WTC11 (cell line): ENCODE measurements around the gene FRMD4A. TPM values are rescaled to one million over a fixed set of nuclear protein-coding genes. Genes with fewer than 3 reads are reported as not detected.

ENCODE experiments used
- ATAC-seq: fragments of 200-7000 bp; cut with Tn5 transposase; 2 replicates; pipeline ENCODE4 v1.10.0; 2021; ENCODE audit warnings: mild to moderate bottlenecking, moderate library complexity
- CTCF ChIA-PET: fragments of 300-600 bp; sonication (Branson Sonifier 250); formaldehyde crosslinking; loops from one replicate; lab custom pipeline; 2021; ENCODE audit warnings: antibody characterized with exemption; lab: Charles Lee
- POLR2A ChIA-PET: fragments of 350-600 bp; sonication (Branson Sonifier 250); formaldehyde crosslinking; loops from one replicate; lab custom pipeline; 2021; ENCODE audit warnings: antibody characterized with exemption; lab: Charles Lee
- DNase-seq: peaks from one replicate; pipeline ENCODE4 v3.0.0; 2021; ENCODE audit warnings: low spot score
- H3K27ac Mint-ChIP-seq: 2 replicates; pipeline ENCODE4 v1.8.0; 2021; ENCODE audit warnings: mixed read lengths
- H3K27me3 Mint-ChIP-seq: 2 replicates; pipeline ENCODE4 v1.8.0; 2021; ENCODE audit warnings: low read depth, mild to moderate bottlenecking, moderate library complexity, mixed read lengths
- H3K36me3 Mint-ChIP-seq: 2 replicates; pipeline ENCODE4 v1.8.0; 2021; ENCODE audit warnings: mixed read lengths
- H3K4me1 Mint-ChIP-seq: 2 replicates; pipeline ENCODE4 v1.8.0; 2022; ENCODE audit warnings: mixed read lengths
- H3K4me3 Mint-ChIP-seq: 2 replicates; pipeline ENCODE4 v1.8.0; 2021; ENCODE audit warnings: mild to moderate bottlenecking, moderate library complexity, mixed read lengths
- H3K9me3 Mint-ChIP-seq: 2 replicates; pipeline ENCODE4 v1.8.0; 2021; ENCODE audit warnings: mixed read lengths
- CREB1 ChIP-seq: sonication (generic); formaldehyde crosslinking; IDR thresholded peaks from 2 replicates; pipeline ENCODE4 v1.8.0; 2023; ENCODE audit warnings: mild to moderate bottlenecking, missing genetic modification reagents
- ETV6 ChIP-seq: sonication (generic); formaldehyde crosslinking; IDR thresholded peaks from 2 replicates; pipeline ENCODE4 v1.8.1; 2022; ENCODE audit warnings: mild to moderate bottlenecking, missing genetic modification reagents
- GABPB1 ChIP-seq: sonication (generic); formaldehyde crosslinking; IDR thresholded peaks from 2 replicates; pipeline ENCODE4 v1.8.1; 2023; ENCODE audit warnings: mild to moderate bottlenecking, missing genetic modification reagents
- JAZF1 ChIP-seq: fragments of 250-450 bp; sonication (Bioruptor Pico); IDR thresholded peaks from 2 replicates; pipeline ENCODE4 v1.9.0; 2021; ENCODE audit warnings: moderate library complexity, mild to moderate bottlenecking, inconsistent platforms
- NR3C1 ChIP-seq: sonication (generic); formaldehyde crosslinking; conservative IDR thresholded peaks from 2 replicates; pipeline ENCODE4 v1.8.1; 2023; ENCODE audit warnings: low read depth, mild to moderate bottlenecking, missing genetic modification reagents
- PRRX2 ChIP-seq: fragments of 250-450 bp; sonication (Bioruptor Pico); IDR thresholded peaks from 2 replicates; pipeline ENCODE4 v1.8.0; 2021; ENCODE audit warnings: mild to moderate bottlenecking
- RORB ChIP-seq: fragments of 250-450 bp; sonication (Bioruptor Pico); IDR thresholded peaks from 2 replicates; pipeline ENCODE4 v1.9.0; 2021; ENCODE audit warnings: mild to moderate bottlenecking
- SMAD3 ChIP-seq: sonication (generic); formaldehyde crosslinking; IDR thresholded peaks from 2 replicates; pipeline ENCODE4 v1.8.0; 2022; ENCODE audit warnings: missing genetic modification reagents, mild to moderate bottlenecking, borderline replicate concordance
- TCF7 ChIP-seq: sonication (generic); formaldehyde crosslinking; IDR thresholded peaks from 2 replicates; pipeline ENCODE4 v1.8.0; 2022; ENCODE audit warnings: mild to moderate bottlenecking, low read depth, missing genetic modification reagents, moderate library complexity
- ZBTB21 ChIP-seq: sonication (generic); formaldehyde crosslinking; IDR thresholded peaks from 2 replicates; pipeline ENCODE4 v1.8.1; 2023; ENCODE audit warnings: mild to moderate bottlenecking, missing genetic modification reagents, borderline replicate concordance
- total RNA-seq: library from RNA; stranded (reverse); gene quantifications from 3 replicates; pipeline ENCODE4 v1.2.3, GENCODE V29; 2021
- TF ChIP-seq, protein P1 (sequence below): fragments of 250-450 bp; sonication (Bioruptor Pico); IDR thresholded peaks from 2 replicates; pipeline ENCODE4 v1.9.0; 2021; ENCODE audit warnings: mild to moderate bottlenecking, borderline replicate concordance
- TF ChIP-seq, protein P2 (sequence below): sonication (generic); formaldehyde crosslinking; IDR thresholded peaks from 2 replicates; pipeline ENCODE4 v1.8.0; 2022; ENCODE audit warnings: missing genetic modification reagents
- TF ChIP-seq, protein P3 (sequence below): sonication (generic); formaldehyde crosslinking; IDR thresholded peaks from 2 replicates; pipeline ENCODE4 v1.8.1; 2023; ENCODE audit warnings: mild to moderate bottlenecking, moderate library complexity, missing genetic modification reagents
- TF ChIP-seq, protein P4 (sequence below): sonication (generic); formaldehyde crosslinking; IDR thresholded peaks from 2 replicates; pipeline ENCODE4 v1.8.0; 2022; ENCODE audit warnings: mild to moderate bottlenecking, missing genetic modification reagents
- TF ChIP-seq, protein P5 (sequence below): sonication (generic); formaldehyde crosslinking; IDR thresholded peaks from 2 replicates; pipeline ENCODE4 v1.8.1; 2022; ENCODE audit warnings: mild to moderate bottlenecking, missing genetic modification reagents, moderate library complexity, borderline replicate concordance
- TF ChIP-seq, protein P6 (sequence below): sonication (generic); formaldehyde crosslinking; conservative IDR thresholded peaks from 2 replicates; pipeline ENCODE4 v1.8.1; 2022; ENCODE audit warnings: mild to moderate bottlenecking, missing genetic modification reagents

The FRMD4A gene
- total RNA-seq, 1 experiment from 2014 or later, result 35.5 TPM

DNA sequence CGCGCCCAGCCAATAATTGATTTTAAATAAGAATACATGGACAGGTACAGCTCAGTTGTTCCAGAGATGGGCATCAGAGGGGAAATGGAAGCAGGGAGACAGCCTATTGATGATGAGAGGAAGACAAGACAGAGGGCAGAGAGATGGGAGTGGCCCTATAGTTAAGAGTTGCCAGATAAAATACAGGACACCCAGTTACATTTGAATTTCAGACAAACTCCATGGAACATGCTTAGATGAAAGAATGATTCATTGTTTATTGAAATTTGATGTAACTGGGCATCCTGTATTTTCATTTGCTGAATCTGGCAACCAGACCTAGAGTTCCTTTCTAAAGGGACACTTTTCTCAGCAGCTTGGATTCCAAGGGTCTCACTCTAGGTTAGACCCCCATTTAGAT is 341.1 kb downstream of the FRMD4A start (continued):
- TF ChIP-seq, protein P1, sequence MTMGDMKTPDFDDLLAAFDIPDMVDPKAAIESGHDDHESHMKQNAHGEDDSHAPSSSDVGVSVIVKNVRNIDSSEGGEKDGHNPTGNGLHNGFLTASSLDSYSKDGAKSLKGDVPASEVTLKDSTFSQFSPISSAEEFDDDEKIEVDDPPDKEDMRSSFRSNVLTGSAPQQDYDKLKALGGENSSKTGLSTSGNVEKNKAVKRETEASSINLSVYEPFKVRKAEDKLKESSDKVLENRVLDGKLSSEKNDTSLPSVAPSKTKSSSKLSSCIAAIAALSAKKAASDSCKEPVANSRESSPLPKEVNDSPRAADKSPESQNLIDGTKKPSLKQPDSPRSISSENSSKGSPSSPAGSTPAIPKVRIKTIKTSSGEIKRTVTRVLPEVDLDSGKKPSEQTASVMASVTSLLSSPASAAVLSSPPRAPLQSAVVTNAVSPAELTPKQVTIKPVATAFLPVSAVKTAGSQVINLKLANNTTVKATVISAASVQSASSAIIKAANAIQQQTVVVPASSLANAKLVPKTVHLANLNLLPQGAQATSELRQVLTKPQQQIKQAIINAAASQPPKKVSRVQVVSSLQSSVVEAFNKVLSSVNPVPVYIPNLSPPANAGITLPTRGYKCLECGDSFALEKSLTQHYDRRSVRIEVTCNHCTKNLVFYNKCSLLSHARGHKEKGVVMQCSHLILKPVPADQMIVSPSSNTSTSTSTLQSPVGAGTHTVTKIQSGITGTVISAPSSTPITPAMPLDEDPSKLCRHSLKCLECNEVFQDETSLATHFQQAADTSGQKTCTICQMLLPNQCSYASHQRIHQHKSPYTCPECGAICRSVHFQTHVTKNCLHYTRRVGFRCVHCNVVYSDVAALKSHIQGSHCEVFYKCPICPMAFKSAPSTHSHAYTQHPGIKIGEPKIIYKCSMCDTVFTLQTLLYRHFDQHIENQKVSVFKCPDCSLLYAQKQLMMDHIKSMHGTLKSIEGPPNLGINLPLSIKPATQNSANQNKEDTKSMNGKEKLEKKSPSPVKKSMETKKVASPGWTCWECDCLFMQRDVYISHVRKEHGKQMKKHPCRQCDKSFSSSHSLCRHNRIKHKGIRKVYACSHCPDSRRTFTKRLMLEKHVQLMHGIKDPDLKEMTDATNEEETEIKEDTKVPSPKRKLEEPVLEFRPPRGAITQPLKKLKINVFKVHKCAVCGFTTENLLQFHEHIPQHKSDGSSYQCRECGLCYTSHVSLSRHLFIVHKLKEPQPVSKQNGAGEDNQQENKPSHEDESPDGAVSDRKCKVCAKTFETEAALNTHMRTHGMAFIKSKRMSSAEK (CRISPR knock-in tag), result no peak
- TF ChIP-seq NR3C1 (CRISPR knock-in tag) (no peak), TCF7 (CRISPR knock-in tag) (no peak), ETV6 (no peak), JAZF1 (CRISPR knock-in tag) (no peak)
- TF ChIP-seq, protein P2, sequence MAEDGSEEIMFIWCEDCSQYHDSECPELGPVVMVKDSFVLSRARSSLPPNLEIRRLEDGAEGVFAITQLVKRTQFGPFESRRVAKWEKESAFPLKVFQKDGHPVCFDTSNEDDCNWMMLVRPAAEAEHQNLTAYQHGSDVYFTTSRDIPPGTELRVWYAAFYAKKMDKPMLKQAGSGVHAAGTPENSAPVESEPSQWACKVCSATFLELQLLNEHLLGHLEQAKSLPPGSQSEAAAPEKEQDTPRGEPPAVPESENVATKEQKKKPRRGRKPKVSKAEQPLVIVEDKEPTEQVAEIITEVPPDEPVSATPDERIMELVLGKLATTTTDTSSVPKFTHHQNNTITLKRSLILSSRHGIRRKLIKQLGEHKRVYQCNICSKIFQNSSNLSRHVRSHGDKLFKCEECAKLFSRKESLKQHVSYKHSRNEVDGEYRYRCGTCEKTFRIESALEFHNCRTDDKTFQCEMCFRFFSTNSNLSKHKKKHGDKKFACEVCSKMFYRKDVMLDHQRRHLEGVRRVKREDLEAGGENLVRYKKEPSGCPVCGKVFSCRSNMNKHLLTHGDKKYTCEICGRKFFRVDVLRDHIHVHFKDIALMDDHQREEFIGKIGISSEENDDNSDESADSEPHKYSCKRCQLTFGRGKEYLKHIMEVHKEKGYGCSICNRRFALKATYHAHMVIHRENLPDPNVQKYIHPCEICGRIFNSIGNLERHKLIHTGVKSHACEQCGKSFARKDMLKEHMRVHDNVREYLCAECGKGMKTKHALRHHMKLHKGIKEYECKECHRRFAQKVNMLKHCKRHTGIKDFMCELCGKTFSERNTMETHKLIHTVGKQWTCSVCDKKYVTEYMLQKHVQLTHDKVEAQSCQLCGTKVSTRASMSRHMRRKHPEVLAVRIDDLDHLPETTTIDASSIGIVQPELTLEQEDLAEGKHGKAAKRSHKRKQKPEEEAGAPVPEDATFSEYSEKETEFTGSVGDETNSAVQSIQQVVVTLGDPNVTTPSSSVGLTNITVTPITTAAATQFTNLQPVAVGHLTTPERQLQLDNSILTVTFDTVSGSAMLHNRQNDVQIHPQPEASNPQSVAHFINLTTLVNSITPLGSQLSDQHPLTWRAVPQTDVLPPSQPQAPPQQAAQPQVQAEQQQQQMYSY (CRISPR knock-in tag), result no peak
- TF ChIP-seq, protein P3, sequence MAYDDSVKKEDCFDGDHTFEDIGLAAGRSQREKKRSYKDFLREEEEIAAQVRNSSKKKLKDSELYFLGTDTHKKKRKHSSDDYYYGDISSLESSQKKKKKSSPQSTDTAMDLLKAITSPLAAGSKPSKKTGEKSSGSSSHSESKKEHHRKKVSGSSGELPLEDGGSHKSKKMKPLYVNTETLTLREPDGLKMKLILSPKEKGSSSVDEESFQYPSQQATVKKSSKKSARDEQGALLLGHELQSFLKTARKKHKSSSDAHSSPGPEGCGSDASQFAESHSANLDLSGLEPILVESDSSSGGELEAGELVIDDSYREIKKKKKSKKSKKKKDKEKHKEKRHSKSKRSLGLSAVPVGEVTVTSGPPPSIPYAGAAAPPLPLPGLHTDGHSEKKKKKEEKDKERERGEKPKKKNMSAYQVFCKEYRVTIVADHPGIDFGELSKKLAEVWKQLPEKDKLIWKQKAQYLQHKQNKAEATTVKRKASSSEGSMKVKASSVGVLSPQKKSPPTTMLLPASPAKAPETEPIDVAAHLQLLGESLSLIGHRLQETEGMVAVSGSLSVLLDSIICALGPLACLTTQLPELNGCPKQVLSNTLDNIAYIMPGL, result no peak
- TF ChIP-seq, protein P4, sequence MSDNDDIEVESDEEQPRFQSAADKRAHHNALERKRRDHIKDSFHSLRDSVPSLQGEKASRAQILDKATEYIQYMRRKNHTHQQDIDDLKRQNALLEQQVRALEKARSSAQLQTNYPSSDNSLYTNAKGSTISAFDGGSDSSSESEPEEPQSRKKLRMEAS, result no peak
- TF ChIP-seq, all 79 proteins: peak for 0

DNA sequence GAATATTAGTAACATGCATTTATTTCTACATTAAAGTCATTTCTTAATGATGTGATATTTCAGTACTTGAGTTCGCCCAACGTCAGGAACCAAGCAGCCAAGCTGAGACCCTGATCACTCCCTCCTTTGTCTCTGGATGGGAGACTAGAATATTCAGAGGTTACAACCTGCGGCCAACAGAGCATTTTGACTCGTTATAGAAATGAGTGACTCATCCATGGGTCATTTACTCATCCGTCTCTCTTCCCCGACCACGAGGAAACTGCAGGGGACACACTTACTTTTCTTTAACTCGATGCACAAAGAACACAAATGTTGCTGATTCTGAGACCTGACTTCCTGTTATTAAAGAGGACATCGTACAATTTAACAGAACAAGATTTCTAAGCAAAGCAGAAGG is 343.3 kb downstream of the FRMD4A start:
- ChIA-PET CTCF (no interaction called here), POLR2A (no interaction called here)
- Mint-ChIP-seq H3K36me3 (no peaks in the 10 kb centered on the region), H3K27ac (0 out of 2 replicates have a peak overlapping the region, but pooled peaks have one; percentile 28), H3K4me1 (peaks cover 22% of the 10 kb centered on the region), H3K4me3 (no peak overlapping the region), H3K9me3 (no peaks in the 10 kb centered on the region), H3K27me3 (no peaks in the 10 kb centered on the region)
- TF ChIP-seq, protein P5, sequence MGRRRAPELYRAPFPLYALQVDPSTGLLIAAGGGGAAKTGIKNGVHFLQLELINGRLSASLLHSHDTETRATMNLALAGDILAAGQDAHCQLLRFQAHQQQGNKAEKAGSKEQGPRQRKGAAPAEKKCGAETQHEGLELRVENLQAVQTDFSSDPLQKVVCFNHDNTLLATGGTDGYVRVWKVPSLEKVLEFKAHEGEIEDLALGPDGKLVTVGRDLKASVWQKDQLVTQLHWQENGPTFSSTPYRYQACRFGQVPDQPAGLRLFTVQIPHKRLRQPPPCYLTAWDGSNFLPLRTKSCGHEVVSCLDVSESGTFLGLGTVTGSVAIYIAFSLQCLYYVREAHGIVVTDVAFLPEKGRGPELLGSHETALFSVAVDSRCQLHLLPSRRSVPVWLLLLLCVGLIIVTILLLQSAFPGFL (CRISPR knock-in tag), result no peak
- TF ChIP-seq ZBTB21, result no peak
- TF ChIP-seq, protein P6, sequence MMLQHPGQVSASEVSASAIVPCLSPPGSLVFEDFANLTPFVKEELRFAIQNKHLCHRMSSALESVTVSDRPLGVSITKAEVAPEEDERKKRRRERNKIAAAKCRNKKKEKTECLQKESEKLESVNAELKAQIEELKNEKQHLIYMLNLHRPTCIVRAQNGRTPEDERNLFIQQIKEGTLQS (CRISPR knock-in tag), result no peak
- TF ChIP-seq PRRX2, result no peak
- TF ChIP-seq CREB1 (CRISPR knock-in tag), result no peak
- TF ChIP-seq SMAD3 (CRISPR knock-in tag), result no peak
- no peak for TF ChIP-seq RORB
- TF ChIP-seq, protein P1 (CRISPR knock-in tag), result no peak
- no peak for TF ChIP-seq GABPB1 (CRISPR knock-in tag)
- no peak for ATAC-seq
- no peak for DNase-seq
